Stimulated activated naive CD4-positive, alpha-beta T cell treated with Interleukin-2 at 50 U/mL for 16 hours (primary cell): Measurements from ENCODE around the gene CYB561.

Experiments used
- DNase-seq: peaks from one replicate; lab custom pipeline; 2025; lab: John Stamatoyannopoulos, UW

Gene CYB561

DNA sequence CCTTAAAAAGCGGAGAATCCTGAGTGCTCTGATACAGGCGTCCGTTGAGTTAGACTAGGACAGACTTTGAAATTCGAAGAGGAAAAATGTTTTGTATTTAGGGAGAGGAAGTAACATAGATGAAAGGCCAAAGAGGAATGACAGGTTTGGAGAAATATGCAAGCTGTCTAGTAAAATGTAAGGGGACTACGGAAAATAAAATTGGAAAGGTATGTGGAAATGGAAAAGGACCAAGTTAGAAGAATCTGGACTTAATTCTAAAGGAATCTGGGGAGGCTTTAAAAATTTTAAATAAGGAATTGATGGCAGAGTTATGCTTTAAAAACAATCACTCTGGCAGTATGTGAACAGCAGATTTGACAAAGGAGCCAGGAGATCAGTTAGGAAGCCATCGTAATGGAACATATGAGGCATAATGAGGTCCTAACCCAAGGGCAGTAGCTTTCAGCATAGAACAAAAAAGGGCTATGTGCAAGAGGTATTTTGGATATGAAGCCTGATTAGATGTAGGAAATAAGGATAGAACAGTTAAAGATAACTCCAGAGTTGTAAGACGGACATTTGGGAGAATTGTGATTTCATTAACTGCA lies 38.3 kb downstream of the CYB561 start:
- no peak for DNase-seq

DNA sequence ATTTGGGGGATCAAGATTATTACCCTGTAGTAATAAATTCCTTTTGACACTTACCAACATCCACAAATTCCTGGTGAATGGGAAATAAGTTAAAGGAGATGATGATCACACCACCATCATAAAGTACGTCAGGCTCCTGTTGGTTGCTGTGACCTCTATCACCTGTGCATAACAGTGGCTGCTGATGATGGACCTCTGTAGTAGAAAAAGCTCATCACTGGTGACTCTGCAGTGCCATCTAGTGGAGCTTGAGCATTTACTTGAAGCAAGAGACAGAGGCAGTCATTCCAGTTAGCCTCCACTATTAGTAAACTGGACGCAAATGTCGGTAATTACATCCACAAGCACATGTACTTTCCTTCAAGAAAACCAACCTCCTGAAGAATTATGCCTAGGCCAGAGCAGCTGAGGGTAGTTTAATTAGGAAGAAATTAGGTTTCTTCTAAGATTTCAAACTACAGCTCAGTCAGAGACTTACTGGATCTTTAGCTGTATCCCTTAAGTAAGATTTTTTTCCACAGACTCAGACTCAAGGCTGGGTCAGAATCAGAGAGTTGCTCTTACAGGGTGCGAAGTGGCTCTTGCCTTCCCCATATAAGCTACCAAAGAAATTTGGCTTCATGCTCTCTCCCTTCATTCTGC lies 39.3 kb downstream of the CYB561 start:
- peak; percentile 61 for DNase-seq

DNA sequence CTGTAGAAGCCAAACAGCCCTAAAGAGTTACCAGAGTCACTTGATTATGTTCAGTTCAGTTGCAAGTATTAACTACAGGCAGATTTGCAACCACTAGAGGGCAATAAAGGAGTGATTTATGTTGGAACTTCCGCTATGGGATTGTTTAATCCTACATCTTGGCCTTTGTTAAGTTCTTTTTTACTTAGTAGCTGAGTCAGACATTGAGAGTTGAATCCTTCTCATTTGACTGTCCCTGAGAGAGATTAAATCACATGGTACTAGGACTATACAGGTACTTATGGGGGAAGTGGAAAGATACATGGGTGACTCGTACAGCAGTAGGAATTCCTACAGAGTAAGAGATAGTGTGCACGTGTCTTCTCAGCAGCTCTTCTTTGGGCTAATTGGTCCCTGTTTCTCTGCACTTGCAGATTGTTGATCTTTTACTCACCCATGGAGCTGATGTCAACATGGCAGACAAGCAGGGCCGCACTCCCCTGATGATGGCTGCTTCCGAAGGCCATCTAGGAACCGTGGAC lies 40.3 kb downstream of the CYB561 start:
- DNase-seq, result no peak

DNA sequence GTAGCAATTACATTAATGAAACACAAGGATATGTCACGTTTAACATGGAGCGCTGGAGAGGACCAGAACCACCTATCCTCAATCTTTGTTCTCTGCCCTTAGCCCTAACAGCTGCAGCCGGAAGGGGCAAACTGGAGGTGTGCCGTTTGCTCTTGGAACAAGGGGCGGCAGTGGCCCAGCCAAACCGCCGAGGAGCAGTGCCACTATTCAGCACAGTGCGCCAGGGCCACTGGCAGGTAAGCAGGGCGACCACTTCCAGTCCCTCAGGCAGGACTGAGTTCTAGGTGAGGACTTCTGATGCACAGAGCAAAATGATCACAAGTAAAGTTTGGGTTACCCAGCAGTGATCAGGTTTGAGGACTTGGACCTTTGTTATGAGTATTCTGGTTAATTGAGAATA lies 41.1 kb downstream of the CYB561 start:
- DNase-seq, result no peak

DNA sequence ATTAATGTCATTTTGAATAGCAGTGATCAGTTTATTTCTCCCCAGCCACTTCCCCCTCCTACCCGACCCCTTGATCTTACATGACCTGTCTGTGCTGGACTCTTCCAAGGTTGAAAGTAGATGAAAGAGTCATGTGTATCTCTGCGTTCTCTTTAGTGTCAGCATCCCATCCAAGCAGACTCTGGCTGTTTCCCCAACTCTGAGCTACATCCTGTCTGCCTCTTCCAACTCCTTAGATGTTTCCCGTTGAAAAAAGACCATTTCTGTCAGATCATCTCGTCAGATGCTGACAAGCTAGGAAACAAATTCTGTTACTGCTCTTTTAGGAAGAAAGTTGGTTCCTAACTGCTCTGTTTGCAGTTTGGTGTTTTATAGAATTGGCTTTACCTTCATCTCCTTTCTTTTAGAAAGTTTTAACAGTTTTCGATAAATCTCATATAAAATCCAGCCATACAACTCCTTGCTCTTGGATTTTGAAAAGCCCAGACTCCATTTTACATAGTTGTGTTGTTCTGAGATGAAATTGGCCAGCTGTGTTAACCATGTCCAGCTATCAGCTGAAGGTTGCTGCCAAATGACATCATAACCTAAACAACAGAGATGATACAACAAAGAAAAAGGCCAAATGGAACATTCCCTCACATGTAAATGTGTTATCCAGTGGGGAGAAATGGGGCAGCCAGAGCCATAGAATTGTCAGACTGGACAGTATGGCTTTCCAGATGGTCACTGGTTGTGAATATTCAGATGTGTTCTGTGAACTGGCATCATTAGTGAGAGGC lies 43.5 kb downstream of the CYB561 start:
- DNase-seq, result no peak

DNA sequence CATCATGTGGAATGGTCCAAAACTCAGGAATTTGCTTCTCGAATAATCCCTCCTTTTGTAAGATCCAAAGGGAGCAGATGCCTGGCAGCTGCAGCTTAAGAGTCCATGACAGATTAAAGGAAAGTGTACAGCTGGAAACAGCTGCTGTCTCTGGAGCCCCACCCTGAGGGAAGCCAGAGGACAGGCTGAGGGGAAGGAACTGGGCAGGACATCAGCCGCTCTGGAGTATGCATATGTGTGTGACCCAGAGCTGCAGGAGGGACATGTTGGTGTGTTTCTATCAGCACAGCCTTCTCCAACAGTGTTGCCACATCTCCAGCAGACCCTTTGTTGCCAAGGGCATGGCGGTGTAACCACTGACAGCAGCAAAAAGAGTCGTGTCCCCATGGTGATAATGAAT lies 46.2 kb downstream of the CYB561 start:
- DNase-seq, result no peak

DNA sequence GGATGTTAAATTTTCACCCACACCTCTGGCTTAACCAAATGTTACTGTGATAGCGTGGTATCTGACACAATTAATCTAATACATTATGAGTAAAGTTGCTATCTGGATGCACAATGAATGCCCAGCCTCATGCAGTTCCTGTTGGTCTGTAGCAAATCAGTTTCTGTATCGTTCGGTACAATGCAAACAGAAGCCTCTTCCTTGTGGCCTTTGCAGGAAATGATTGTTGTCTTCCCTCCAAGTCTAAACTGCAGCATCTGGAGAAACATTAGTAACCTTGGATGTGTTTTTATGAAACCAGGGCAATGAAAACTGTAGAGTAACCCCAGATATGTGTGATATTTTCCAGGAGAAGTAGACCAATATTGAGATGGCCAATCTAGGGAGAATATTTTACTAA lies 46.8 kb downstream of the CYB561 start:
- DNase-seq, result no peak

DNA sequence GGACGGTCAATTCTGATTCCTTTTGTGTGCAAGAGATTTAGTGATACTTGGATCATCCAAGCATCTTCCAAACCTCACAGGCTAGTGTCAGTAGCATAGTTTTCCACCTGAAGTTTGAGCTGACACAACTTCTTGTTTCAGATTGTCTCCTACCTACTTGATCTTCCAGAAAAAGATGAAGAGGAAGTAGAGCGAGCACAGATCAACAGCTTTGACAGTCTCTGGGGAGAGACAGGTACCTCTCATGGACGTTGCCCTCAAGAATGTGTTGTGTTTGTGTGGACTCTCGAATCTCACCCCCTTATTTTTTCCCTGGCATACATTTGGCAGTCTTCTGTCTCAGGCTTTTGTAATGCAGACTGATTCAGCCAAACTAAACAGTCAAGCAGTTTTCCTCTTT lies 47.4 kb downstream of the CYB561 start:
- no peak for DNase-seq

DNA sequence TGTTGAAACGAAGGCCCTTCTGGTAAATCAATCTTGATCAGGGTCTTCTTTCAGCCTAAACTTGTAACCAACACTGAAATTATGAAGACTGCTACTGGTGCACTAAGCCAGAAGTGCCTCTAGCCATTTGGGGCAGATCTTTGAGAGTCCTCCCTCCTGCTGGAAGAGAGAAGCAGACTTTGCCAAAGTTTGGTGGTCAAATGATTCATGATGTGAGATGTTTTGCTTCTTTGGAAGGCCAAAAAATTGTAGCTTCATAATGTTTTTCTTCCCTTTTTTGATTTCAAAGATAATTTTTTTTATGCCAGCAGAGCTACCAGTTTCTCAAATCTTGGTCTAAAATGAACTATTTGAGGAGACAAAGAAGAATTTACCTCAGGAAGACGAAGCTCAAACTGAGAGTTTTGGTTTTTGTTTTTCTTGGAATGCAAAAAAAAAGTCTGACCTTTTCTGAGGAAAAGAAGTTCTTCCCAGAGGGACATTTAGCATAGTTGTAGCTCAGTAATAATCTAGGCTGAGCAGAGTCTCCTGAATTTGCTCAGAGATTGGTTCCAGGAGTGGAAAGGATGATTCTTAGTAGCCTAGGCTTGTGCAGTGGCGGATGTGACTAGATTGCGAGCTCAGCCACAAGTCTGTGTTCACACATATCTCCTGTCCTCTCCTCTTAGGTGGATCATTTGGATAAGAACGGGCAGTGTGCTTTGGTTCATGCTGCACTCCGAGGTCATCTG lies 50.9 kb downstream of the CYB561 start:
- no peak for DNase-seq

DNA sequence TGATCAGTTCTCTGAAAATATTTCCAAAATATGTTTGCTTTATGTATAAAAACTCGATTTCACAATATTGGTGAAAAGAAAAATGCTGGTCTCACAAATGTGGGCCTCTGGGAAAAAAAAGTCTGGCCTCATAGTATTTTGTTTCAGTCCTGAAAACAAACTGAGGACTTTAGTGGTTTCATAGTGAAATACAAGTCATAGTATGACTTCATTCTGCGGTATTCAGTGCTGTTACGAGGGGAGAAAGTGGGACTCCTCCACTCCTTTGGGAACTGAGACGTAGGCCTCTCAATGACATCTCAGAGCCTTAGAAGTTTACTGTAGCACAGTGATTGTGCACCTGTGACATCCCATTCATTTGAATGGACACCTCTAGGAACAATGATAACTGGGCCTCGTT lies 56.0 kb downstream of the CYB561 start:
- no peak for DNase-seq

DNA sequence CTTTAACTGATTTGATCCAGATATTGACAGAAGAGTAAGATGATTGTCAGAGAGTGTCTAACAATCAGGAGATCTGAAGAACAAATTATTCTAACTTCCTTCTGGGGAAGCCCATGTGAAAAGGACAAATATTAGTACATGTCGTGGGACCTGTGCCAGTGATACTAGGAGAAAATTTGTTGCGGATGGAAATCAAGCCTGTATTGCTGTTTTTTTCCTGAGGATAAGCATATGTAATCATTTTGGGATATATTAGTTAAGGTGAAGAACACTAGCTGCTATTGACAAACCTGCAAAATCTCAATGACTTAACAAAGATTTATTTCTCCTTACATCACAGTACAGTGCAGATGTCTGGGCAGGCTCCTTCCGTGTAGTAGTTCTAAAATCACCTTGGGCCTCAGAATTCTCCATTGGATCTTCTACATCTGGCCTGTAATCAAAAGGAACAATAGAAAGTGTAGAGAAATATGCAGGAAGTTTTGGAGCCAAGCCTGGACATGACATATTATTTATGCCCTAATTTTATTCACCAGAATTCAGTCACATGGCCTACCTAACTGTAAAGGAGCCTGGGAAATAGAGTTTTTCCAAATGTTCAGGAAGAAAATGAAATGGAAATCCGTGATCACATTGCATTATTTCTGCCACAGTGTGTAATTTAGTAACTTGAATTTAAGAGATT lies 58.3 kb downstream of the CYB561 start:
- no peak for DNase-seq

DNA sequence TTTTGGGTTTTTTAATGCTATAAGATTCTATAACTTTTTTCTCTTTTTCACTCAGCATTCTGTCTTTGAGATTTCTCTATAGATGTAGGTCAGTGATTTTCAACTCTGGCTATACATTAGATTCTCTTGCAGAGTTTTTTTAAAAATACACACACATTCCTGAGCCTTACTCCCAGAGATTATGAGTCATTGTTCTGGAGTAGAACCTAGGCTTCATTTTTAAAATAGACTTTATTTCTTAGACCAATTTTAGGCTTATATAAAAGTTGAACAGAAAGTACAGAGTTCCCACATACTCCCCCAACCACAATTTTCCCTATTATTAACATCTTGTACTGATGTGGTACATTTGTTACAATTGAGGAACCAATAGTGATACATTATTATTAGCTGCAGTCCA lies 63.3 kb downstream of the CYB561 start:
- DNase-seq, result no peak
